GM23338 (cell line): ENCODE measurements around the gene SLC7A5.

ENCODE experiments used
- REST ChIP-seq: IDR thresholded peaks from one replicate; pipeline ENCODE4 v1.6.1; 2018; ENCODE audit warnings: antibody characterized with exemption; ENCODE audit not compliant: unreplicated experiment
- TF ChIP-seq, protein P1 (sequence below), 2 experiments: fragments of 200-600 bp in 1 of 2; sonication (generic) in 1 of 2; conservative IDR thresholded peaks; 2 replicates each; pipeline versions ENCODE4 v1.5.1 to v1.6.1; 2016 to 2017; ENCODE audit warnings: antibody characterized with exemption in 2 of 2, low read depth in 2 of 2, mild to moderate bottlenecking in 2 of 2, moderate library complexity in 1 of 2

DNA sequence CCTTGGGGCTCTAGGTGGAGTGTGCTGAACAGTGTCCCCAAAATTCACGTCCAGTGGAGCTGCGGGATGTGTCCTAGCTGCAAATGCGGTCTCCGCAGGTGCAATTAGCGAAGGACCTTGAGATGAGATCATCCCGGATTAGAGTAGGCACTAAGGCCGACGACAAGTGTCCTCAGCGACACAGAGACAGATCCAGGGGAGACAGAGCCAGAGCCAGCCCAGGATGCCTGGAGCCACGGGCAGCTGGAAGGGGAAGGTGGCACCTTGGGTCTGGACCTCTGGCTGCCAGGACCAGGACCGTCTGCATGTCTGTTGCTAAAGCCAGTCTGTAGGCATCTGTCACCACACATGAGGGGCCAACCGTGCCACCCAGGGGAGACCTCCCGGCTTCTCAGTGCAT, 24.5 kb downstream of the SLC7A5 start:
- TF ChIP-seq, protein P1, sequence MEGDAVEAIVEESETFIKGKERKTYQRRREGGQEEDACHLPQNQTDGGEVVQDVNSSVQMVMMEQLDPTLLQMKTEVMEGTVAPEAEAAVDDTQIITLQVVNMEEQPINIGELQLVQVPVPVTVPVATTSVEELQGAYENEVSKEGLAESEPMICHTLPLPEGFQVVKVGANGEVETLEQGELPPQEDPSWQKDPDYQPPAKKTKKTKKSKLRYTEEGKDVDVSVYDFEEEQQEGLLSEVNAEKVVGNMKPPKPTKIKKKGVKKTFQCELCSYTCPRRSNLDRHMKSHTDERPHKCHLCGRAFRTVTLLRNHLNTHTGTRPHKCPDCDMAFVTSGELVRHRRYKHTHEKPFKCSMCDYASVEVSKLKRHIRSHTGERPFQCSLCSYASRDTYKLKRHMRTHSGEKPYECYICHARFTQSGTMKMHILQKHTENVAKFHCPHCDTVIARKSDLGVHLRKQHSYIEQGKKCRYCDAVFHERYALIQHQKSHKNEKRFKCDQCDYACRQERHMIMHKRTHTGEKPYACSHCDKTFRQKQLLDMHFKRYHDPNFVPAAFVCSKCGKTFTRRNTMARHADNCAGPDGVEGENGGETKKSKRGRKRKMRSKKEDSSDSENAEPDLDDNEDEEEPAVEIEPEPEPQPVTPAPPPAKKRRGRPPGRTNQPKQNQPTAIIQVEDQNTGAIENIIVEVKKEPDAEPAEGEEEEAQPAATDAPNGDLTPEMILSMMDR (conservative IDR thresholded peaks at IDR 0.05; ENCODE audit: low read depth in 2 of 2), result no peak
- TF ChIP-seq REST, result no peak
